H1 (cell line): ENCODE measurements around the gene CHRNA9. TPM values are rescaled to one million over a fixed set of nuclear protein-coding genes. Genes with fewer than 3 reads are reported as not detected.

ENCODE experiments used
- CTCF ChIA-PET: fragments of 300-600 bp; sonication (Branson Sonifier 250); formaldehyde crosslinking; loops from one replicate; lab custom pipeline; 2021; ENCODE audit not compliant: partially characterized antibody; lab: Charles Lee
- POLR2A ChIA-PET: fragments of 300-600 bp; sonication (Branson Sonifier 250); formaldehyde crosslinking; loops from one replicate; lab custom pipeline; 2021; ENCODE audit warnings: inconsistent platforms; ENCODE audit not compliant: partially characterized antibody; lab: Charles Lee
- DNase-seq, 2 experiments: peaks; one replicate each; pipeline versions ENCODE4 v3.0.0 to v3.0.0-alpha.2; 2010 to 2022; ENCODE audit warnings: low spot score in 2 of 2, low read depth in 1 of 2, mixed read lengths in 1 of 2
- FAIRE-seq: peaks from 2 replicates; lab custom pipeline; 2011; peaks lifted over from hg19 to GRCh38; lab: Jason Lieb, UNC
- H2AFZ ChIP-seq: 2 replicates; pipeline ENCODE4 v1.8.1; 2012; ENCODE audit warnings: low read length, inconsistent platforms
- H2AK5ac ChIP-seq: 2 replicates; pipeline ENCODE4 v1.6.1; 2013; ENCODE audit warnings: low read depth, low read length
- H2BK120ac ChIP-seq: replicated peaks from 2 replicates; pipeline ENCODE3; 2013; ENCODE audit warnings: low read depth, low read length, inconsistent platforms
- H2BK12ac ChIP-seq: 2 replicates; pipeline ENCODE4 v1.6.1; 2013; ENCODE audit warnings: low read depth, low read length
- H2BK15ac ChIP-seq: 2 replicates; pipeline ENCODE4 v1.6.1; 2013; ENCODE audit warnings: low read length
- H2BK20ac ChIP-seq: 2 replicates; pipeline ENCODE4 v1.6.1; 2013; ENCODE audit warnings: low read length
- H2BK5ac ChIP-seq: 2 replicates; pipeline ENCODE4 v1.6.1; 2013; ENCODE audit warnings: low read depth, low read length
- H3K14ac ChIP-seq: 2 replicates; pipeline ENCODE4 v1.6.1; 2013; ENCODE audit warnings: inconsistent platforms; ENCODE audit not compliant: insufficient read length
- H3K18ac ChIP-seq: 2 replicates; pipeline ENCODE4 v1.6.1; 2013; ENCODE audit warnings: low read length; ENCODE audit errors: extremely low read depth
- H3K23ac ChIP-seq: 2 replicates; pipeline ENCODE4 v1.6.1; 2013; ENCODE audit warnings: inconsistent platforms; ENCODE audit not compliant: insufficient read length
- H3K23me2 ChIP-seq: 2 replicates; pipeline ENCODE4 v1.6.1; 2013; ENCODE audit warnings: low read depth, low read length
- H3K27ac ChIP-seq: 2 replicates; pipeline ENCODE4 v1.6.1; 2011; ENCODE audit warnings: low read depth, low read length, inconsistent platforms
- H3K27me3 ChIP-seq, 4 experiments: replicated peaks in 1 of 4; 1 replicate in 1 of 4; 2 replicates in 3 of 4; pipeline versions ENCODE4 v1.6.1 to v1.8.1; 2011 to 2013; ENCODE audit warnings: low read length in 3 of 4, mild to moderate bottlenecking in 3 of 4, inconsistent platforms in 2 of 4, mixed read lengths in 2 of 4, moderate library complexity in 1 of 4; ENCODE audit not compliant: control insufficient read depth in 3 of 4, insufficient read depth in 3 of 4; ENCODE audit errors: extremely low read depth in 1 of 4
- H3K36me3 ChIP-seq, 4 experiments: 2 replicates each; pipeline versions ENCODE4 v1.6.1 to v1.8.1; 2011 to 2013; ENCODE audit warnings: mild to moderate bottlenecking in 4 of 4, low read length in 3 of 4, moderate library complexity in 2 of 4, control low read depth in 1 of 4, inconsistent platforms in 1 of 4; ENCODE audit not compliant: insufficient read depth in 4 of 4, control insufficient read depth in 2 of 4
- H3K4ac ChIP-seq: replicated peaks from 2 replicates; pipeline ENCODE3; 2013; ENCODE audit warnings: low read length, low read depth, mixed read lengths, inconsistent platforms; ENCODE audit not compliant: insufficient read length
- H3K4me1 ChIP-seq, 4 experiments: replicated peaks in 1 of 4; 1 replicate in 1 of 4; 2 replicates in 3 of 4; pipeline versions ENCODE4 v1.6.1 to v1.8.1; 2011 to 2013; ENCODE audit warnings: low read length in 3 of 4, inconsistent platforms in 2 of 4, mixed read lengths in 1 of 4; ENCODE audit not compliant: insufficient read depth in 4 of 4, control insufficient read depth in 3 of 4
- H3K4me2 ChIP-seq, 2 experiments: 2 replicates each; pipeline versions ENCODE4 v1.6.1 to v1.8.1; 2011 to 2013; ENCODE audit warnings: low read depth in 2 of 2, low read length in 2 of 2, control low read depth in 1 of 2, inconsistent platforms in 1 of 2, mild to moderate bottlenecking in 1 of 2; ENCODE audit not compliant: insufficient read depth in 1 of 2
- H3K4me3 ChIP-seq, 4 experiments: fragments of 200-600, 300-600 bp in 1 of 4; sonication (generic), shearing (Covaris generic), sonication (Bioruptor Twin) in 1 of 4; 2 replicates each; pipeline versions ENCODE4 v1.5.1 to v1.8.1; 2011 to 2016; ENCODE audit warnings: low read length in 4 of 4, low read depth in 3 of 4, control low read depth in 2 of 4, inconsistent platforms in 2 of 4, mild to moderate bottlenecking in 2 of 4, mixed read lengths in 1 of 4, moderate library complexity in 1 of 4; ENCODE audit not compliant: insufficient read depth in 2 of 4; ENCODE audit errors: extremely low read depth in 1 of 4
- H3K56ac ChIP-seq: replicated peaks from 2 replicates; pipeline ENCODE3; 2013; ENCODE audit warnings: low read depth, mild to moderate bottlenecking, mixed read lengths, low read length, inconsistent platforms; ENCODE audit not compliant: insufficient read length
- H3K79me1 ChIP-seq: 2 replicates; pipeline ENCODE4 v1.6.1; 2013; ENCODE audit warnings: low read depth, low read length, control low read depth
- H3K79me2 ChIP-seq, 2 experiments: 2 replicates each; pipeline versions ENCODE4 v1.6.1 to v1.8.1; 2012 to 2013; ENCODE audit warnings: low read length in 2 of 2, mild to moderate bottlenecking in 2 of 2, inconsistent platforms in 1 of 2; ENCODE audit not compliant: insufficient read depth in 2 of 2, control insufficient read depth in 1 of 2
- H3K9ac ChIP-seq, 4 experiments: replicated peaks in 1 of 4; 1 replicate in 1 of 4; 2 replicates in 3 of 4; pipeline versions ENCODE4 v1.6.1 to v1.8.1; 2011 to 2013; ENCODE audit warnings: low read depth in 3 of 4, low read length in 3 of 4, control low read depth in 2 of 4, mild to moderate bottlenecking in 2 of 4, moderate library complexity in 2 of 4, inconsistent platforms in 1 of 4; ENCODE audit errors: extremely low read depth in 1 of 4
- H3K9me3 ChIP-seq, 2 experiments: 2 replicates each; pipeline versions ENCODE4 v1.6.1 to v1.8.1; 2012 to 2013; ENCODE audit warnings: mild to moderate bottlenecking in 2 of 2, moderate library complexity in 2 of 2, control low read depth in 1 of 2, inconsistent platforms in 1 of 2, low read depth in 1 of 2, low read length in 1 of 2, mixed read lengths in 1 of 2; ENCODE audit not compliant: insufficient read depth in 2 of 2
- H4K20me1 ChIP-seq, 2 experiments: replicated peaks in 1 of 2; 2 replicates each; pipeline versions ENCODE3 to v1.8.1; 2011 to 2013; ENCODE audit warnings: inconsistent platforms in 2 of 2, low read length in 2 of 2, mild to moderate bottlenecking in 1 of 2; ENCODE audit not compliant: insufficient read depth in 2 of 2, control insufficient read depth in 1 of 2
- H4K5ac ChIP-seq: 2 replicates; pipeline ENCODE4 v1.6.1; 2013; ENCODE audit warnings: low read length, low read depth, mixed read lengths, inconsistent platforms; ENCODE audit not compliant: insufficient read length
- H4K8ac ChIP-seq: 2 replicates; pipeline ENCODE4 v1.8.0; 2013; ENCODE audit warnings: mild to moderate bottlenecking, moderate library complexity, low read length, inconsistent platforms; ENCODE audit not compliant: insufficient read depth; ENCODE audit errors: extremely low read depth
- H4K91ac ChIP-seq: replicated peaks from 2 replicates; pipeline ENCODE3; 2013; ENCODE audit warnings: low read length, mixed read lengths, inconsistent platforms; ENCODE audit not compliant: insufficient read length
- BRCA1 ChIP-seq: IDR thresholded peaks from 2 replicates; pipeline ENCODE4 v1.6.1; 2012; ENCODE audit warnings: low read depth, low read length, improper control_type of control experiment
- CHD1 ChIP-seq: IDR thresholded peaks from 2 replicates; pipeline ENCODE4 v1.6.1; 2012; ENCODE audit warnings: low read depth, low read length, improper control_type of control experiment
- EZH2 ChIP-seq: fragments of 200-600 bp; sonication (generic); IDR thresholded peaks from 2 replicates; pipeline ENCODE4 v1.7.1; 2012; ENCODE audit warnings: low read depth, mild to moderate bottlenecking, moderate library complexity, low read length, inconsistent platforms; ENCODE audit not compliant: severe bottlenecking
- FOSL1 ChIP-seq: IDR thresholded peaks from 2 replicates; pipeline ENCODE4 v1.6.1; 2011; ENCODE audit warnings: mild to moderate bottlenecking, low read depth, low read length, moderate library complexity; ENCODE audit not compliant: insufficient read depth
- MAFK ChIP-seq: IDR thresholded peaks from 2 replicates; pipeline ENCODE4 v1.6.1; 2012; ENCODE audit warnings: low read depth, mild to moderate bottlenecking, improper control_type of control experiment, low read length
- NANOG ChIP-seq: IDR thresholded peaks from 2 replicates; pipeline ENCODE4 v1.6.1; 2011; ENCODE audit warnings: low read length, low read depth, mild to moderate bottlenecking, inconsistent platforms; ENCODE audit not compliant: insufficient read depth, poor library complexity, severe bottlenecking
- SAP30 ChIP-seq: fragments of 300-600 bp; sonication (generic); IDR thresholded peaks from 2 replicates; pipeline ENCODE4 v1.7.1; 2012; ENCODE audit warnings: low read length, moderate library complexity, mild to moderate bottlenecking, inconsistent platforms; ENCODE audit not compliant: insufficient read depth, insufficient replicate concordance
- SIN3A ChIP-seq, 2 experiments: IDR thresholded peaks in 1 of 2; conservative IDR thresholded peaks in 1 of 2; 2 replicates each; pipeline ENCODE4 v1.6.1; 2011 to 2012; ENCODE audit warnings: low read length in 2 of 2, improper control_type of control experiment in 1 of 2, low read depth in 1 of 2, mild to moderate bottlenecking in 1 of 2
- TEAD4 ChIP-seq: IDR thresholded peaks from 2 replicates; pipeline ENCODE4 v1.6.1; 2012; ENCODE audit warnings: low read depth, low read length, inconsistent platforms, mixed read lengths
- WGBS, 2 experiments: shearing (Covaris generic) in 1 of 2; methylation state at CpG; one replicate each; pipeline versions ENCODE4 v1.1.6 to v1.1.7; 2013 to 2015; ENCODE audit warnings: low lambda C conversion rate in 2 of 2, mixed read lengths in 2 of 2, inconsistent platforms in 1 of 2, low coverage in 1 of 2, missing lambda C conversion rate in 1 of 2; ENCODE audit not compliant: insufficient replicate concordance in 2 of 2, insufficient coverage in 1 of 2, insufficient read length in 1 of 2; ENCODE audit errors: extremely low coverage in 1 of 2, missing lambda C conversion rate in 1 of 2; 5-methylcytosine and 5-hydroxymethylcytosine counted together
- polyA plus RNA-seq, 7 experiments: library from polyadenylated mRNA; depleted of rRNA in 3 of 7; stranded (reverse) in 5 of 7; unstranded in 2 of 7; fragments of >200 nt in 5 of 7; fragments of 200-250 nt in 2 of 7; gene quantifications; 1 replicate in 5 of 7; 2 replicates in 1 of 7; 4 replicates in 1 of 7; pipeline versions ENCODE4 v1.2.1 to v1.2.3, GENCODE V29; 2011 to 2013; ENCODE audit warnings: missing spikeins in 2 of 7, mixed read lengths in 2 of 7
- total RNA-seq: library from RNA; stranded (reverse); fragmentation: NEBNext Ultra II Directional; extraction: Animal tissue kit (Norgen Biotek cat#: 25700); gene quantifications from 2 replicates; pipeline ENCODE4 v1.2.1, GENCODE V29; 2021
- TF ChIP-seq, protein P1 (sequence below): IDR thresholded peaks from 2 replicates; pipeline ENCODE4 v1.6.1; 2012; ENCODE audit warnings: low read length, inconsistent platforms

Gene CHRNA9
- total and polyA plus RNA-seq, 2 of the 8 experiments (the other 6 are each of a cell fraction or from before 2014, with no cell fraction given) = 1.4 to 3.3 TPM

DNA sequence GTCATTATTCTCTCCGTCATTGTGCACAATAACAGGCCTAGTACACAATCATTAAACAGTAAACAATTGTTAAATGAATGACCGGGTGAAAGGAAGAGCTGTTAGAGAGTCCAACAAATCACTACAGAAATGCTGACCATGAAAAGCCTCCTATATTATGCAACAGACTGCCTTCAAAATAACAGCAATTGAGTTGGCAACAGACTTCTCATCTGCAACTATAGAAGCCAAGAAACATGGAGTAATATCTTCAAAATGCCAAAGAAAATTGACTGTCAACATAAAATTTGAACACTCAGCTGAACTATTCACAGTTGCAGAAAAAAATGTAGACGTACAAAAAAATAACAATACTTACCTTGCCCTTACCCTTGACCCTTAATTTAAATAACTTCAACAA, 26.2 kb downstream of the CHRNA9 start:
- H3K27me3 ChIP-seq = no peaks in the 10 kb centered on the region
- no peak overlapping the region for H3K23ac ChIP-seq
- no peak for DNase-seq
- no peak overlapping the region for H3K9ac ChIP-seq
- whole genome bisulfite sequencing, 2 experiments = 92% methylated on average over 3 of the region's 3 CpGs; no CpG with 5 or more reads in 1 of the 2 experiments
- H2BK15ac ChIP-seq = no peak overlapping the region
- H2AFZ ChIP-seq = no peak overlapping the region
- H4K20me1 ChIP-seq = no peaks in the 10 kb centered on the region
- FAIRE-seq = no peak
- H3K4me3 ChIP-seq = no peak overlapping the region
- H2BK5ac ChIP-seq = no peak overlapping the region
- H3K56ac ChIP-seq = no peak overlapping the region
- H2BK20ac ChIP-seq = no peak overlapping the region
- H2BK12ac ChIP-seq = no peak overlapping the region
- no peak overlapping the region for H3K18ac ChIP-seq
- ChIA-PET POLR2A (no interaction called here), CTCF (interaction anchor here (0.7 to 1.1 kb wide), 3 partner anchors 9 to 40 kb away, joined by 3 to 4 read pairs (median 3); no protein-coding TSS in a partner anchor)
- no peak overlapping the region for H3K14ac ChIP-seq
- no peaks in the 10 kb centered on the region for H3K79me2 ChIP-seq
- H3K27ac ChIP-seq = no peak overlapping the region
- no peaks in the 10 kb centered on the region for H3K79me1 ChIP-seq
- H2BK120ac ChIP-seq = no peak overlapping the region
- H3K4ac ChIP-seq = no peak overlapping the region
- H4K5ac ChIP-seq = no peak overlapping the region
- H3K4me1 ChIP-seq = no peaks in the 10 kb centered on the region
- no peak overlapping the region for H3K4me2 ChIP-seq
- no peak overlapping the region for H4K91ac ChIP-seq
- no peaks in the 10 kb centered on the region for H3K23me2 ChIP-seq
- TF ChIP-seq SAP30 (no peak), BRCA1 (no peak), TEAD4 (no peak), FOSL1 (no peak), NANOG (no peak), MAFK (no peak), SIN3A (conservative IDR thresholded peaks at IDR 0.05 in 1 of 2, IDR thresholded peaks at IDR 0.05 in 1 of 2; ENCODE audit: low read depth in 1 of 2, low read length in 2 of 2) (no peak), CHD1 (no peak), EZH2 (no peak)
- TF ChIP-seq, protein P1, sequence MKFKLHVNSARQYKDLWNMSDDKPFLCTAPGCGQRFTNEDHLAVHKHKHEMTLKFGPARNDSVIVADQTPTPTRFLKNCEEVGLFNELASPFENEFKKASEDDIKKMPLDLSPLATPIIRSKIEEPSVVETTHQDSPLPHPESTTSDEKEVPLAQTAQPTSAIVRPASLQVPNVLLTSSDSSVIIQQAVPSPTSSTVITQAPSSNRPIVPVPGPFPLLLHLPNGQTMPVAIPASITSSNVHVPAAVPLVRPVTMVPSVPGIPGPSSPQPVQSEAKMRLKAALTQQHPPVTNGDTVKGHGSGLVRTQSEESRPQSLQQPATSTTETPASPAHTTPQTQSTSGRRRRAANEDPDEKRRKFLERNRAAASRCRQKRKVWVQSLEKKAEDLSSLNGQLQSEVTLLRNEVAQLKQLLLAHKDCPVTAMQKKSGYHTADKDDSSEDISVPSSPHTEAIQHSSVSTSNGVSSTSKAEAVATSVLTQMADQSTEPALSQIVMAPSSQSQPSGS = no peak
- H2AK5ac ChIP-seq = no peak overlapping the region
- no peak overlapping the region for H4K8ac ChIP-seq
- H3K9me3 ChIP-seq = no peaks in the 10 kb centered on the region
- H3K36me3 ChIP-seq = no peaks in the 10 kb centered on the region
